H9 (cell line): Measurements from ENCODE around the gene ATG7. TPM values are rescaled to one million over a fixed set of nuclear protein-coding genes. Genes with fewer than 3 reads are reported as not detected.
A peak's percentile ranks its signal among the peaks of the same experiment; 100 is the strongest.

Experiments
- DNase-seq: peaks from one replicate; pipeline ENCODE4 v3.0.0-alpha.2; 2017
- H2AFZ ChIP-seq: one replicate; pipeline ENCODE4 v1.6.1; 2013; ENCODE audit warnings: mild to moderate bottlenecking, low read length, control low read depth, moderate library complexity
- H2AK5ac ChIP-seq: 2 replicates; pipeline ENCODE4 v1.6.1; 2013; ENCODE audit warnings: low read length, control low read depth, mixed read lengths; ENCODE audit not compliant: insufficient read length
- H2BK120ac ChIP-seq: one replicate; pipeline ENCODE4 v1.6.1; 2013; ENCODE audit warnings: low read depth, mild to moderate bottlenecking, low read length, control low read depth, inconsistent platforms; ENCODE audit not compliant: poor library complexity, severe bottlenecking
- H2BK12ac ChIP-seq: 2 replicates; pipeline ENCODE4 v1.6.1; 2013; ENCODE audit warnings: low read length, control low read depth, mixed read lengths, low read depth; ENCODE audit not compliant: insufficient read length
- H2BK15ac ChIP-seq: 2 replicates; pipeline ENCODE4 v1.6.1; 2013; ENCODE audit warnings: low read depth, low read length, control low read depth
- H2BK20ac ChIP-seq: one replicate; pipeline ENCODE4 v1.6.1; 2013; ENCODE audit warnings: low read depth, mild to moderate bottlenecking, low read length, control low read depth, inconsistent platforms; ENCODE audit not compliant: poor library complexity, severe bottlenecking
- H2BK5ac ChIP-seq: 2 replicates; pipeline ENCODE4 v1.6.1; 2013; ENCODE audit warnings: low read length, control low read depth, mixed read lengths; ENCODE audit not compliant: insufficient read length
- H3K14ac ChIP-seq: 2 replicates; pipeline ENCODE4 v1.6.1; 2013; ENCODE audit warnings: low read length, control low read depth; ENCODE audit not compliant: insufficient read depth
- H3K18ac ChIP-seq: 2 replicates; pipeline ENCODE4 v1.6.1; 2013; ENCODE audit warnings: low read depth, mild to moderate bottlenecking, mixed read lengths, low read length, control low read depth; ENCODE audit not compliant: insufficient read length
- H3K23ac ChIP-seq: 2 replicates; pipeline ENCODE4 v1.6.1; 2013; ENCODE audit warnings: low read length, control low read depth, mixed read lengths, low read depth; ENCODE audit not compliant: insufficient read length
- H3K23me2 ChIP-seq: 2 replicates; pipeline ENCODE4 v1.6.1; 2013; ENCODE audit warnings: low read depth, mild to moderate bottlenecking, mixed read lengths, low read length, control low read depth; ENCODE audit not compliant: insufficient read length, poor library complexity, severe bottlenecking
- H3K27ac ChIP-seq: 2 replicates; pipeline ENCODE4 v1.5.1; 2013; ENCODE audit warnings: low read length, control low read depth, mixed read lengths, low read depth; ENCODE audit not compliant: insufficient read length
- H3K27me3 ChIP-seq: 2 replicates; pipeline ENCODE4 v1.6.1; 2013; ENCODE audit warnings: low read length, control low read depth, inconsistent platforms; ENCODE audit not compliant: insufficient read depth
- H3K4ac ChIP-seq: 2 replicates; pipeline ENCODE4 v1.6.1; 2013; ENCODE audit warnings: low read depth, mild to moderate bottlenecking, control low read depth, inconsistent platforms, low read length, moderate library complexity
- H3K4me1 ChIP-seq: 2 replicates; pipeline ENCODE4 v1.6.1; 2013; ENCODE audit warnings: low read length, control low read depth, inconsistent platforms; ENCODE audit not compliant: insufficient read depth
- H3K4me2 ChIP-seq: 2 replicates; pipeline ENCODE4 v1.6.1; 2013; ENCODE audit warnings: low read length, control low read depth, mixed read lengths; ENCODE audit not compliant: insufficient read length, insufficient read depth
- H3K56ac ChIP-seq: 2 replicates; pipeline ENCODE4 v1.6.1; 2013; ENCODE audit warnings: low read depth, mild to moderate bottlenecking, mixed read lengths, low read length, control low read depth; ENCODE audit not compliant: insufficient read length
- H3K79me1 ChIP-seq: 2 replicates; pipeline ENCODE4 v1.6.1; 2013; ENCODE audit warnings: low read depth, mild to moderate bottlenecking, moderate library complexity, low read length, control low read depth, inconsistent platforms; ENCODE audit not compliant: insufficient read depth, poor library complexity, severe bottlenecking
- H3K79me2 ChIP-seq: 2 replicates; pipeline ENCODE4 v1.6.1; 2013; ENCODE audit warnings: low read length, control low read depth, inconsistent platforms; ENCODE audit not compliant: insufficient read depth
- H3K9ac ChIP-seq: 2 replicates; pipeline ENCODE4 v1.6.1; 2013; ENCODE audit warnings: low read length, control low read depth, mixed read lengths; ENCODE audit not compliant: insufficient read length; ENCODE audit errors: extremely low read depth
- H3K9me3 ChIP-seq: one replicate; pipeline ENCODE4 v1.6.1; 2013; ENCODE audit warnings: low read depth, low read length, inconsistent platforms; ENCODE audit not compliant: control insufficient read depth
- H3T11ph ChIP-seq: one replicate; pipeline ENCODE4 v1.6.1; 2013; ENCODE audit warnings: mild to moderate bottlenecking, low read length, control low read depth, inconsistent platforms
- H4K20me1 ChIP-seq: one replicate; pipeline ENCODE4 v1.6.1; 2013; ENCODE audit not compliant: control insufficient read depth, insufficient read length, insufficient read depth
- H4K5ac ChIP-seq: 2 replicates; pipeline ENCODE4 v1.6.1; 2013; ENCODE audit warnings: low read depth, mild to moderate bottlenecking, mixed read lengths, low read length, control low read depth; ENCODE audit not compliant: insufficient read length
- H4K8ac ChIP-seq: replicated peaks from 2 replicates; pipeline ENCODE4 v1.6.1; 2013; ENCODE audit warnings: low read length, control low read depth, mixed read lengths, low read depth; ENCODE audit not compliant: insufficient read length
- H4K91ac ChIP-seq: 2 replicates; pipeline ENCODE4 v1.6.1; 2013; ENCODE audit warnings: low read depth, mild to moderate bottlenecking, moderate library complexity, mixed read lengths, low read length, control low read depth; ENCODE audit not compliant: insufficient read length
- H3K27ac Mint-ChIP-seq, 3 experiments: 2 replicates in 2 of 3; 3 replicates in 1 of 3; pipeline ENCODE4 v1.8.0; 2020 to 2021; ENCODE audit warnings: mixed read lengths in 3 of 3, mild to moderate bottlenecking in 1 of 3, moderate library complexity in 1 of 3
- H3K27me3 Mint-ChIP-seq: 2 replicates; pipeline ENCODE4 v1.8.0; 2021; ENCODE audit warnings: low read depth, mild to moderate bottlenecking, moderate library complexity, mixed read lengths
- H3K36me3 Mint-ChIP-seq, 3 experiments: 2 replicates in 2 of 3; 3 replicates in 1 of 3; pipeline ENCODE4 v1.8.0; 2020 to 2021; ENCODE audit warnings: low read depth in 3 of 3, mixed read lengths in 3 of 3; ENCODE audit not compliant: insufficient read depth in 1 of 3
- H3K4me1 Mint-ChIP-seq, 2 experiments: 2 replicates each; pipeline ENCODE4 v1.8.0; 2020; ENCODE audit warnings: mixed read lengths in 2 of 2
- H3K4me3 Mint-ChIP-seq, 2 experiments: 2 replicates in 1 of 2; 3 replicates in 1 of 2; pipeline ENCODE4 v1.8.0; 2020 to 2021; ENCODE audit warnings: mild to moderate bottlenecking in 2 of 2, mixed read lengths in 2 of 2, moderate library complexity in 1 of 2
- H3K9me3 Mint-ChIP-seq, 2 experiments: 2 replicates in 1 of 2; 3 replicates in 1 of 2; pipeline ENCODE4 v1.8.0; 2020; ENCODE audit warnings: mild to moderate bottlenecking in 2 of 2, mixed read lengths in 2 of 2, moderate library complexity in 1 of 2
- CTCF ChIP-seq: fragments of 200-600 bp; sonication (generic); conservative IDR thresholded peaks from 3 replicates; pipeline ENCODE4 v1.8.0; 2021; ENCODE audit warnings: antibody characterized with exemption, mild to moderate bottlenecking
- WGBS: extraction: QIAGEN DNeasy Blood & Tissue Kit; methylation state at CpG from one replicate; pipeline ENCODE4 v1.1.7; 2013; ENCODE audit warnings: missing lambda C conversion rate, low lambda C conversion rate, mixed read lengths; ENCODE audit not compliant: insufficient read length; ENCODE audit errors: extremely low coverage; 5-methylcytosine and 5-hydroxymethylcytosine counted together
- total RNA-seq: library from RNA; stranded (reverse); gene quantifications from 2 replicates; pipeline ENCODE4 v1.2.1, GENCODE V29; 2021

The ATG7 gene
- total RNA-seq, 1 experiment from 2014 or later, result 17.9 TPM

GRCh38 chr3:11269007-11269406 lies 3.2 kb upstream of the ATG7 start:
- peaks cover 12 to 13% of the 10 kb centered on the region in 2 experiments for H3K4me1 Mint-ChIP-seq
- no peak overlapping the region for H2AFZ ChIP-seq
- no peak for DNase-seq
- no peaks in the 10 kb centered on the region; a peak in 1 of 5 replicates for H3K9me3 Mint-ChIP-seq
- H4K91ac ChIP-seq, result no peak overlapping the region
- H3K79me2 ChIP-seq, result 0 out of 2 replicates have a peak, but pooled peaks cover 4% of the 10 kb centered on the region
- H2BK15ac ChIP-seq, result no peak overlapping the region
- no peak overlapping the region for H4K5ac ChIP-seq
- peaks cover 4% of the 10 kb centered on the region for H3K79me1 ChIP-seq
- H2BK20ac ChIP-seq, result no peak overlapping the region
- H3K4me2 ChIP-seq, result no peak overlapping the region
- H4K20me1 ChIP-seq, result no peaks in the 10 kb centered on the region
- H3K9me3 ChIP-seq, result no peaks in the 10 kb centered on the region
- no peak overlapping the region for H2BK5ac ChIP-seq
- peaks cover 13% of the 10 kb centered on the region for H3K23me2 ChIP-seq
- H3T11ph ChIP-seq, result no peak overlapping the region
- H3K27ac Mint-ChIP-seq, result peak overlapping the region in 1 of 3 experiments; percentile 44; a peak in 1 of 7 replicates
- no peak overlapping the region for H3K14ac ChIP-seq
- no peak overlapping the region for H3K56ac ChIP-seq
- H3K23ac ChIP-seq, result no peak overlapping the region
- no peak overlapping the region for H4K8ac ChIP-seq
- no peaks in the 10 kb centered on the region for H3K36me3 Mint-ChIP-seq
- no peak overlapping the region for H3K27ac ChIP-seq
- 0 out of 2 replicates have a peak, but pooled peaks cover 5% of the 10 kb centered on the region for H3K4me1 ChIP-seq
- no peak overlapping the region for H3K4me3 Mint-ChIP-seq
- H3K27me3 ChIP-seq, result no peaks in the 10 kb centered on the region
- no peak for TF ChIP-seq CTCF
- no peak overlapping the region for H2BK120ac ChIP-seq
- no peak overlapping the region for H3K9ac ChIP-seq
- H3K27me3 Mint-ChIP-seq, result peaks cover 24% of the 10 kb centered on the region
- H3K18ac ChIP-seq, result no peak overlapping the region
- H2BK12ac ChIP-seq, result no peak overlapping the region
- WGBS, result no CpG with 5 or more reads among the region's 9 CpGs
- H2AK5ac ChIP-seq, result no peak overlapping the region
- H3K4ac ChIP-seq, result no peak overlapping the region
